Progenitor cell of endocrine pancreas (in vitro differentiated cells): ENCODE data around the gene MYL3. TPM values are rescaled to one million over a fixed set of nuclear protein-coding genes. Genes with fewer than 3 reads are reported as not detected.

ENCODE experiments used
- DNase-seq: peaks from one replicate; pipeline ENCODE4 v3.0.0; 2021; ENCODE audit warnings: low spot score; ENCODE audit not compliant: unreplicated experiment
- H3K27ac Mint-ChIP-seq: 2 replicates; pipeline ENCODE4 v1.8.0; 2021; ENCODE audit warnings: mild to moderate bottlenecking, moderate library complexity, mixed read lengths
- H3K27me3 Mint-ChIP-seq: 2 replicates; pipeline ENCODE4 v1.8.0; 2021; ENCODE audit warnings: mixed read lengths
- H3K36me3 Mint-ChIP-seq: 2 replicates; pipeline ENCODE4 v1.8.0; 2022; ENCODE audit warnings: mixed read lengths; ENCODE audit not compliant: insufficient read depth
- H3K4me1 Mint-ChIP-seq: 2 replicates; pipeline ENCODE4 v1.8.0; 2021; ENCODE audit warnings: low read depth, mixed read lengths
- H3K4me3 Mint-ChIP-seq: 2 replicates; pipeline ENCODE4 v1.8.0; 2021; ENCODE audit warnings: low read depth, mild to moderate bottlenecking, moderate library complexity, mixed read lengths
- H3K9me3 Mint-ChIP-seq: 2 replicates; pipeline ENCODE4 v1.8.0; 2021; ENCODE audit warnings: low read depth, mixed read lengths
- total RNA-seq: library from RNA; stranded (reverse); gene quantifications from 2 replicates; pipeline ENCODE4 v1.2.1, GENCODE V29; 2021
- TF ChIP-seq, protein P1 (sequence below): fragments of 200-600 bp; sonication (generic); IDR thresholded peaks from one replicate; pipeline ENCODE4 v1.5.0; 2021; ENCODE audit warnings: antibody characterized with exemption, mild to moderate bottlenecking; ENCODE audit not compliant: unreplicated experiment

MYL3 gene
- total RNA-seq, 1 donor from 2014 or later: not detected

GRCh38 chr3:46868287-46868686 lies 5.0 kb upstream of the MYL3 start:
- DNase-seq: no peak
- Mint-ChIP-seq H3K27me3 (peaks cover 34% of the 10 kb centered on the region), H3K4me3 (no peak overlapping the region), H3K36me3 (no peaks in the 10 kb centered on the region), H3K9me3 (no peaks in the 10 kb centered on the region), H3K4me1 (peaks cover 2% of the 10 kb centered on the region), H3K27ac (no peak overlapping the region)
- TF ChIP-seq, protein P1, sequence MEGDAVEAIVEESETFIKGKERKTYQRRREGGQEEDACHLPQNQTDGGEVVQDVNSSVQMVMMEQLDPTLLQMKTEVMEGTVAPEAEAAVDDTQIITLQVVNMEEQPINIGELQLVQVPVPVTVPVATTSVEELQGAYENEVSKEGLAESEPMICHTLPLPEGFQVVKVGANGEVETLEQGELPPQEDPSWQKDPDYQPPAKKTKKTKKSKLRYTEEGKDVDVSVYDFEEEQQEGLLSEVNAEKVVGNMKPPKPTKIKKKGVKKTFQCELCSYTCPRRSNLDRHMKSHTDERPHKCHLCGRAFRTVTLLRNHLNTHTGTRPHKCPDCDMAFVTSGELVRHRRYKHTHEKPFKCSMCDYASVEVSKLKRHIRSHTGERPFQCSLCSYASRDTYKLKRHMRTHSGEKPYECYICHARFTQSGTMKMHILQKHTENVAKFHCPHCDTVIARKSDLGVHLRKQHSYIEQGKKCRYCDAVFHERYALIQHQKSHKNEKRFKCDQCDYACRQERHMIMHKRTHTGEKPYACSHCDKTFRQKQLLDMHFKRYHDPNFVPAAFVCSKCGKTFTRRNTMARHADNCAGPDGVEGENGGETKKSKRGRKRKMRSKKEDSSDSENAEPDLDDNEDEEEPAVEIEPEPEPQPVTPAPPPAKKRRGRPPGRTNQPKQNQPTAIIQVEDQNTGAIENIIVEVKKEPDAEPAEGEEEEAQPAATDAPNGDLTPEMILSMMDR: no peak

- peaks cover 31% of the 10 kb centered on the region for H3K27me3 Mint-ChIP-seq
- H3K27ac Mint-ChIP-seq: no peak overlapping the region
- H3K4me1 Mint-ChIP-seq: peaks cover 2% of the 10 kb centered on the region
- no peak overlapping the region for H3K4me3 Mint-ChIP-seq
- DNase-seq: no peak
- H3K9me3 Mint-ChIP-seq: no peaks in the 10 kb centered on the region
- TF ChIP-seq, protein P1: no peak
- no peaks in the 10 kb centered on the region for H3K36me3 Mint-ChIP-seq
These were observed 4.3 kb upstream of the MYL3 start for GRCh38 chr3:46867550-46867898.

DNA sequence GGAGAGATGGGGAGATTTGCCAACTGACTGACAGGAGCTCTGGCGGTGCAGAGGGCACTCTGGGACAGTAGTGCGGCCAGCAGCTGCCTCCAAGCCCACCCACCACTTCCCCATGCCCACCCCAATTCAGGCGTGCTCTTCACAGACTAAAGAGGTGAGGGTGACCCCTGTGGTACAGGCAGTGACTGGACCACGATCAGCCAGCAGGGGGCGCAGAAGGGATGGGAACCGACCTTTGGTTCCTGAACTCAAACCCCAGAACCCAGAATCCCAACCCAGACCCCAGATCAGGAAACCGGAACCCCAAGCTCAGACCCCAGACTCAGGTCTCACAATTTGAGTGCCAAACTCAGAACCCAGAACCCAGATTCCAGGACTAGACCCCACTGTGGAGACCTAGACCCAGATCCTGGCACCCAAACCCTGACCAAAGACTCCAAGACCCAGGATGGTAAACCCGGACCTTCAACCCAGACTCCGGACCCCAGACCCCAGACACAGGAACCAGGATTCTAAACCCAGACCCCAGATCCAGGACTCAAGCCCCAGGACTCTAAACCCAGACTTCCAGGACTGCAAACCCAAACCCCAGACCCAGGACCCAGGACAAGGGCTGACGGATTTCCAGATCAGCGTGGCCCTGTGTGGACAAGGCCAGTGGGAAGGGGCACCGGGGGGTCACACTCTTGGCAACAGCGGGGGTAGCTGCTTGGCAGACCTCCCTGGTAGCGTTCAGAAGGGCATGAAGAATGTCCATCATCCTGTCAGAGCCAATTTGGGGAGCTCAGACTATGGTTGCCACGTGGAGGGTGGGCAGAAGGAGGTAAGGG lies 3.7 kb upstream of the MYL3 start:
- Mint-ChIP-seq H3K36me3 (no peaks in the 10 kb centered on the region), H3K4me1 (peaks cover 2% of the 10 kb centered on the region), H3K9me3 (no peaks in the 10 kb centered on the region), H3K27ac (no peak overlapping the region), H3K4me3 (no peak overlapping the region), H3K27me3 (peaks cover 31% of the 10 kb centered on the region)
- TF ChIP-seq, protein P1: peak; percentile 90
- DNase-seq: peak; percentile 66

- H3K4me3 Mint-ChIP-seq: no peak overlapping the region
- no peaks in the 10 kb centered on the region for H3K36me3 Mint-ChIP-seq
- peaks cover 2% of the 10 kb centered on the region for H3K4me1 Mint-ChIP-seq
- TF ChIP-seq, protein P1: no peak
- no peak for DNase-seq
- H3K27me3 Mint-ChIP-seq: peaks cover 25% of the 10 kb centered on the region
- H3K27ac Mint-ChIP-seq: no peak overlapping the region
- no peaks in the 10 kb centered on the region for H3K9me3 Mint-ChIP-seq
These were observed 2.9 kb upstream of the MYL3 start for GRCh38 chr3:46866032-46866595.

DNA sequence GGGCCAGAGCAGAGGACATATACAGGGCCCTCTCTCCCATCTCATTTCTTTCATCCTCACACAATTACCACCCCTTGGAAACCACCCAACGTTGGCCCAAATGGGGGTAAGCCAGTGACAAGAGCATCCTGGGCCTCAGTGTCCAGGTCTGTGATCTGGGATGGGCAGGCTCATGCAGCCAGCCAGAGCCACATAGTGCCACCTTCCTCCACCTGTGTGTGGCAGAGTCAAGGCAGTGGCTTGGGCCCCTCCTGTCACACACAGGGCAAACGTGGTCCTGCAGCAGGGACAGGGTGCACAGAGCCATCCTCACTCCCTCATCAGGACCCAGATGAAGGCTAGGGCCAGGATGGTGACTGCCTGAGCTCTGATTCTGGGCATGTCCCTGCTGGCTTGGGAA lies 2.3 kb upstream of the MYL3 start:
- no peak for DNase-seq
- no peak overlapping the region for H3K4me3 Mint-ChIP-seq
- no peaks in the 10 kb centered on the region for H3K9me3 Mint-ChIP-seq
- H3K4me1 Mint-ChIP-seq: peaks cover 2% of the 10 kb centered on the region
- TF ChIP-seq, protein P1: no peak
- no peak overlapping the region for H3K27ac Mint-ChIP-seq
- peaks cover 20% of the 10 kb centered on the region for H3K27me3 Mint-ChIP-seq
- H3K36me3 Mint-ChIP-seq: no peaks in the 10 kb centered on the region
